ENCODE data around the gene MAST1.

MAST1 gene

GRCh38 chr19:12867120-12868099 lies 29.1 kb downstream of the MAST1 start (continued):
- TF ChIP-seq, protein P1, sequence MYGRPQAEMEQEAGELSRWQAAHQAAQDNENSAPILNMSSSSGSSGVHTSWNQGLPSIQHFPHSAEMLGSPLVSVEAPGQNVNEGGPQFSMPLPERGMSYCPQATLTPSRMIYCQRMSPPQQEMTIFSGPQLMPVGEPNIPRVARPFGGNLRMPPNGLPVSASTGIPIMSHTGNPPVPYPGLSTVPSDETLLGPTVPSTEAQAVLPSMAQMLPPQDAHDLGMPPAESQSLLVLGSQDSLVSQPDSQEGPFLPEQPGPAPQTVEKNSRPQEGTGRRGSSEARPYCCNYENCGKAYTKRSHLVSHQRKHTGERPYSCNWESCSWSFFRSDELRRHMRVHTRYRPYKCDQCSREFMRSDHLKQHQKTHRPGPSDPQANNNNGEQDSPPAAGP (tag by site-specific recombination; IDR thresholded peaks at IDR 0.05): no peak
- no peak for TF ChIP-seq ZBTB44 (tag by site-specific recombination; IDR thresholded peaks at IDR 0.05)
- TF ChIP-seq ZNF311 (tag by site-specific recombination; IDR thresholded peaks at IDR 0.05; ENCODE audit: borderline replicate concordance): no peak
- TF ChIP-seq HOXA7 (CRISPR knock-in tag; IDR thresholded peaks at IDR 0.05; ENCODE audit: borderline replicate concordance): no peak
- peak; percentile 87 for TF ChIP-seq ZFHX2 (tag by site-specific recombination; conservative IDR thresholded peaks at IDR 0.05)
- no peak for TF ChIP-seq ZNF610 (tag by site-specific recombination; IDR thresholded peaks at IDR 0.05; ENCODE audit: borderline replicate concordance)
- no peak for TF ChIP-seq HOXD13 (CRISPR knock-in tag; IDR thresholded peaks at IDR 0.05; ENCODE audit: borderline replicate concordance)
- no peak for TF ChIP-seq RBAK (tag by site-specific recombination; IDR thresholded peaks at IDR 0.05)
- TF ChIP-seq ZNF571 (tag by site-specific recombination; IDR thresholded peaks at IDR 0.05): no peak
- TF ChIP-seq, protein P2, sequence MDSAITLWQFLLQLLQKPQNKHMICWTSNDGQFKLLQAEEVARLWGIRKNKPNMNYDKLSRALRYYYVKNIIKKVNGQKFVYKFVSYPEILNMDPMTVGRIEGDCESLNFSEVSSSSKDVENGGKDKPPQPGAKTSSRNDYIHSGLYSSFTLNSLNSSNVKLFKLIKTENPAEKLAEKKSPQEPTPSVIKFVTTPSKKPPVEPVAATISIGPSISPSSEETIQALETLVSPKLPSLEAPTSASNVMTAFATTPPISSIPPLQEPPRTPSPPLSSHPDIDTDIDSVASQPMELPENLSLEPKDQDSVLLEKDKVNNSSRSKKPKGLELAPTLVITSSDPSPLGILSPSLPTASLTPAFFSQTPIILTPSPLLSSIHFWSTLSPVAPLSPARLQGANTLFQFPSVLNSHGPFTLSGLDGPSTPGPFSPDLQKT (IDR thresholded peaks at IDR 0.05; ENCODE audit: borderline replicate concordance, low read depth, low read length): no peak
- no peak for TF ChIP-seq ZNF585B (tag by site-specific recombination; IDR thresholded peaks at IDR 0.05)
- TF ChIP-seq EGR2 (tag by site-specific recombination; IDR thresholded peaks at IDR 0.05; ENCODE audit: low read depth): peak; percentile 81
- TF ChIP-seq ZFP69B (tag by site-specific recombination; IDR thresholded peaks at IDR 0.05): no peak
- no peak for TF ChIP-seq ZSCAN23 (tag by site-specific recombination; IDR thresholded peaks at IDR 0.05)
- TF ChIP-seq ZBTB20 (tag by site-specific recombination; IDR thresholded peaks at IDR 0.05): peak; percentile 82
- no peak for TF ChIP-seq ZFP3 (tag by site-specific recombination; IDR thresholded peaks at IDR 0.05; ENCODE audit: low read depth)
- TF ChIP-seq ZNF624 (tag by site-specific recombination; IDR thresholded peaks at IDR 0.05): no peak
- no peak for TF ChIP-seq ZNF121 (tag by site-specific recombination; IDR thresholded peaks at IDR 0.05)
- TF ChIP-seq ZNF501 (tag by site-specific recombination; IDR thresholded peaks at IDR 0.05): no peak
- TF ChIP-seq ZNF174 (tag by site-specific recombination; IDR thresholded peaks at IDR 0.05): no peak
- TF ChIP-seq, protein P3, sequence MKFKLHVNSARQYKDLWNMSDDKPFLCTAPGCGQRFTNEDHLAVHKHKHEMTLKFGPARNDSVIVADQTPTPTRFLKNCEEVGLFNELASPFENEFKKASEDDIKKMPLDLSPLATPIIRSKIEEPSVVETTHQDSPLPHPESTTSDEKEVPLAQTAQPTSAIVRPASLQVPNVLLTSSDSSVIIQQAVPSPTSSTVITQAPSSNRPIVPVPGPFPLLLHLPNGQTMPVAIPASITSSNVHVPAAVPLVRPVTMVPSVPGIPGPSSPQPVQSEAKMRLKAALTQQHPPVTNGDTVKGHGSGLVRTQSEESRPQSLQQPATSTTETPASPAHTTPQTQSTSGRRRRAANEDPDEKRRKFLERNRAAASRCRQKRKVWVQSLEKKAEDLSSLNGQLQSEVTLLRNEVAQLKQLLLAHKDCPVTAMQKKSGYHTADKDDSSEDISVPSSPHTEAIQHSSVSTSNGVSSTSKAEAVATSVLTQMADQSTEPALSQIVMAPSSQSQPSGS (tag by site-specific recombination; IDR thresholded peaks at IDR 0.05; ENCODE audit: low read depth): no peak
- 0 out of 2 replicates have a peak, but pooled peaks have one; percentile 9 for TF ChIP-seq ZBTB21 (tag by site-specific recombination; IDR thresholded peaks at IDR 0.05)
- no peak for TF ChIP-seq BCL6B (tag by site-specific recombination; IDR thresholded peaks at IDR 0.05)
- peak; percentile 54 for TF ChIP-seq SP2 (tag by site-specific recombination; IDR thresholded peaks at IDR 0.05)
- TF ChIP-seq KLF8 (tag by site-specific recombination; IDR thresholded peaks at IDR 0.05): peak; percentile 43; the same call in 1 of the 2 replicates
- 0 out of 2 replicates have a peak, but pooled peaks have one; percentile 50 for TF ChIP-seq ZBTB8A (tag by site-specific recombination; IDR thresholded peaks at IDR 0.05)
- TF ChIP-seq ZNF324 (tag by site-specific recombination; IDR thresholded peaks at IDR 0.05): no peak
- TF ChIP-seq, protein P4, sequence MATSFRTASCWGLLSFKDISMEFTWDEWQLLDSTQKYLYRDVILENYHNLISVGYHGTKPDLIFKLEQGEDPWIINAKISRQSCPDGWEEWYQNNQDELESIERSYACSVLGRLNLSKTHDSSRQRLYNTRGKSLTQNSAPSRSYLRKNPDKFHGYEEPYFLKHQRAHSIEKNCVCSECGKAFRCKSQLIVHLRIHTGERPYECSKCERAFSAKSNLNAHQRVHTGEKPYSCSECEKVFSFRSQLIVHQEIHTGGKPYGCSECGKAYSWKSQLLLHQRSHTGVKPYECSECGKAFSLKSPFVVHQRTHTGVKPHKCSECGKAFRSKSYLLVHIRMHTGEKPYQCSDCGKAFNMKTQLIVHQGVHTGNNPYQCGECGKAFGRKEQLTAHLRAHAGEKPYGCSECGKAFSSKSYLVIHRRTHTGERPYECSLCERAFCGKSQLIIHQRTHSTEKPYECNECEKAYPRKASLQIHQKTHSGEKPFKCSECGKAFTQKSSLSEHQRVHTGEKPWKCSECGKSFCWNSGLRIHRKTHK (tag by site-specific recombination; IDR thresholded peaks at IDR 0.05): no peak
- no peak for TF ChIP-seq MYNN (tag by site-specific recombination; IDR thresholded peaks at IDR 0.05; ENCODE audit: borderline replicate concordance)
- peak; percentile 100 for TF ChIP-seq KLF9 (tag by site-specific recombination; IDR thresholded peaks at IDR 0.05; ENCODE audit: low read depth)
- peak; percentile 53; the same call in 1 of the 2 replicates for TF ChIP-seq ZNF76 (tag by site-specific recombination; IDR thresholded peaks at IDR 0.05; ENCODE audit: borderline replicate concordance, low read depth)
- TF ChIP-seq ZNF112 (tag by site-specific recombination; IDR thresholded peaks at IDR 0.05): no peak
- TF ChIP-seq ZNF623 (tag by site-specific recombination; IDR thresholded peaks at IDR 0.05): no peak
